GM13976 (cell line): Measurements from ENCODE around the gene TEDC2.

Source experiments
- DNase-seq: peaks from one replicate; pipeline ENCODE4 v3.0.0; 2012; ENCODE audit warnings: low spot score
- CTCF ChIP-seq: IDR thresholded peaks from 2 replicates; pipeline ENCODE4 v1.5.1; 2012; ENCODE audit warnings: borderline replicate concordance, mild to moderate bottlenecking; ENCODE audit not compliant: insufficient read depth; ENCODE audit errors: extremely low read depth, missing control alignments, control extremely low read depth
- in situ Hi-C: fragments of 300-500 bp; cut with MboI; formaldehyde crosslinking; loops from one replicate; pipeline ENCODE4 v1.12.0; 2022; ENCODE audit warnings: low sequenced_read_pairs, mixed read lengths, inconsistent platforms; ENCODE audit not compliant: unreplicated experiment

TEDC2 gene

DNA sequence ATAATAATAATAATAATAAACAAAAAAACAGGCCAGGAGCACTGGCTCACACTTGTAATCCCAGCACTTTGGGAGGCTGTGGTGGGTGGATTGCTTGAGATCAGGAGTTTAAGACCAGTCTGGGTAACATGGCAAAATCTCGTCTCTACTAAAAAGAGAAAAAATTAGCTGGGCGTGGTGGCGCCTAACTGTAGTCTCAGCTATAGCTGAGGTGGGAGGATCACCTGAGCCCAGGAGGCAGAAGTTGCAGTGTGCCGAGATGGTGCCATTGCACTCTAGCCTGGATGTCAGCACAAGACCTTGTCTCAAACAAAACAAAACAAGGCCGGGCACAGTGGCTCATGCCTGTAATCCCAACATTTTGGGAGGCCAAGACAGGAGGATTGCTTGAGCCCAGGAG is 35.1 kb downstream of the TEDC2 start:
- DNase-seq: no peak
- no peak for TF ChIP-seq CTCF
- in situ Hi-C loops: loop anchor here (25.0 kb wide), 1 partner anchor 483 kb away; the partner anchor contains the start of genes NPW and ZNF598

DNA sequence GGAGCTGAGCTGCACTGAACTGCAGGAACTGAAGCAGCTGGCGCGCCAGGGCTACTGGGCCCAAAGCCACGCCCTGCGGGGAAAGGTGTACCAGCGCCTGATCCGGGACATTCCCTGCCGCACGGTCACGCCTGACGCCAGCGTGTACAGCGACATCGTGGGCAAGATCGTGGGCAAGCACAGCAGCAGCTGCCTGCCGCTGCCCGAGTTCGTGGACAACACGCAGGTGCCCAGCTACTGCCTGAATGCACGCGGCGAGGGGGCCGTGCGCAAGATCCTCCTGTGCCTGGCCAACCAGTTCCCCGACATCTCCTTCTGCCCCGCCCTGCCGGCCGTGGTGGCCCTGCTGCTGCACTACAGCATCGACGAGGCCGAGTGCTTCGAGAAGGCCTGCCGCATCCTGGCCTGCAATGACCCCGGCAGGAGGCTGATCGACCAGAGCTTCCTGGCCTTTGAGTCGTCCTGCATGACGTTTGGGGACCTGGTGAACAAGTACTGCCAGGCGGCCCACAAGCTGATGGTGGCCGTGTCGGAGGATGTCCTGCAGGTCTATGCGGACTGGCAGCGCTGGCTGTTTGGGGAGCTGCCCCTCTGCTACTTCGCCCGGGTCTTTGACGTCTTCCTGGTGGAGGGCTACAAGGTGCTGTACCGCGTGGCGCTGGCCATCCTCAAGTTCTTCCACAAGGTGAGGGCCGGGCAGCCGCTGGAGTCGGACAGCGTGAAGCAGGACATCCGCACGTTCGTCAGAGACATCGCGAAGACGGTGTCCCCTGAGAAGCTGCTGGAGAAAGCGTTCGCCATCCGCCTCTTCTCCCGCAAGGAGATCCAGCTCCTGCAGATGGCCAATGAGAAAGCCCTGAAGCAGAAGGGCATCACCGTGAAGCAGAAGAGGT is 36.6 kb downstream of the TEDC2 start:
- DNase-seq: no peak
- in situ Hi-C loops: loop anchor here (25.0 kb wide), 1 partner anchor 484 kb away; the partner anchor contains the start of genes NPW and ZNF598
- TF ChIP-seq CTCF: no peak

DNA sequence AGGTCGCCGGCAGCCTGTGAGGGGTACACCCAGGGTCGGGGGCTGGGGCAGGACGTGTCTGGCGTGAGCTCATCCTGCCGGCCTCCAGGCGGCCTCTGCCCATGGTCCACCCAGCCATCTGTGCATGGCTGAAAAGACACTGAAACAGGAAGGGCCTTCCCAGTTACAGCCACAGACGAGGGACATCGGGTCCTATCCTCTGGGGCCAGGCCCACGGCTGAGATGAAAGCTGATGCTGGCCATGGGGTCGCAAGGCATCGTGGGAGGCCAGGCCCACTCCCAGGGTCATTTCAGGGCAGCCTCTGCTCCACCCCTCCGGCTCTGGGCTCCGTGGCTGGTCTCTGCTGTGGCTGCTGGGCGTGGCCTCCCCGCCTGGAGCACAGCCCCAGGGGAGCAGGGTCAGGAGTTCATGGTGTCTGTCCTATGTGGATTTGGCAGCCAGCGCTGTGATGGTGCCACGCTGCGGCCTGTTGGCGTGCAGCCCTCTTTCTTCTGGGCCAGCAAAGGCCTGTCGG is 37.3 kb downstream of the TEDC2 start:
- in situ Hi-C loops: loop anchor here (25.0 kb wide), 1 partner anchor 485 kb away; the partner anchor contains the start of genes NPW and ZNF598
- no peak for TF ChIP-seq CTCF
- no peak for DNase-seq

- DNase-seq: no peak
- TF ChIP-seq CTCF: no peak
- in situ Hi-C loops: loop anchor here (25.0 kb wide), 1 partner anchor 486 kb away; the partner anchor contains the start of genes NPW and ZNF598
These were observed 38.0 kb downstream of the TEDC2 start for GRCh38 chr16:2497695-2498484.

- in situ Hi-C loops: loop anchor here (25.0 kb wide), 1 partner anchor 486 kb away; the partner anchor contains the start of genes NPW and ZNF598
- TF ChIP-seq CTCF: no peak
- DNase-seq: no peak
These were observed 38.8 kb downstream of the TEDC2 start for GRCh38 chr16:2498531-2499253.

- TF ChIP-seq CTCF: no peak
- in situ Hi-C loops: loop anchor here (25.0 kb wide), 1 partner anchor 487 kb away; the partner anchor contains the start of genes NPW and ZNF598
- DNase-seq: no peak
These were observed 39.5 kb downstream of the TEDC2 start for GRCh38 chr16:2499454-2499853.
